PFSK-1 (cell line): Measurements from ENCODE around the gene SLC34A1.

ENCODE experiments used
- FOXP2 ChIP-seq: optimal IDR thresholded peaks from 2 replicates; pipeline ENCODE3; 2011; ENCODE audit warnings: borderline replicate concordance, control low read depth, inconsistent platforms; ENCODE audit not compliant: insufficient read depth; ENCODE audit errors: extremely low read length, extremely low read depth
- POLR2AphosphoS5 ChIP-seq: IDR thresholded peaks from 2 replicates; pipeline ENCODE4 v1.6.1; 2012; ENCODE audit warnings: low read depth, mild to moderate bottlenecking, control low read depth, low read length, moderate library complexity
- SIN3A ChIP-seq: IDR thresholded peaks from 2 replicates; pipeline ENCODE4 v1.6.1; 2012; ENCODE audit warnings: mild to moderate bottlenecking, low read length, moderate library complexity, borderline replicate concordance; ENCODE audit not compliant: insufficient read depth
- TAF1 ChIP-seq: IDR thresholded peaks from 2 replicates; pipeline ENCODE4 v1.6.1; 2012; ENCODE audit warnings: low read length, control low read depth, borderline replicate concordance; ENCODE audit not compliant: insufficient read depth
- TF ChIP-seq, protein P1 (sequence below), 2 experiments: IDR thresholded peaks; 2 replicates each; pipeline versions ENCODE4 v1.6.1 to v1.8.0; 2011 to 2012; ENCODE audit warnings: low read depth in 2 of 2, low read length in 2 of 2, control low read depth in 1 of 2, inconsistent platforms in 1 of 2, mild to moderate bottlenecking in 1 of 2, moderate library complexity in 1 of 2; ENCODE audit not compliant: insufficient read depth in 1 of 2

DNA sequence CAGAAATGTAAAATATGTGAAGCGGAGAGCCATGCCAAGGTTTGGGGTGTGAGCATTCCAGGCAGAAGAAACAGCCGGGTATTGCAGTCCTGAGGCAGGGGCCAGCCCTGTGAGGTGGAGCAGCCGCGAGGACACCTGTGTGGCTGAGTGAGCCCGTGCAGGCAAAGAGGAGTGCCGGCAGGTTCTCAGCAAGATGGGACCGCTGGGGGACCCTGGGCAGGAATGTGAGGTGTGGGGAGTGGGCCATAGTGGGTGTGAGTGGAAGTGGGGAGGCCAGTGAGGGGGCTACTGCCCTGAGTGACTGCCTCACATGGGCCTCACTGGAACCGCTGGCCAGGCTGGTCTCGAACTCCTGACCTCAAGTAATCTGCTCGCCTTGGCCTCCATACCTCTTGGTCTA lies 54.2 kb downstream of the SLC34A1 start:
- TF ChIP-seq TAF1: no peak
- TF ChIP-seq POLR2AphosphoS5: no peak
- TF ChIP-seq, protein P1, sequence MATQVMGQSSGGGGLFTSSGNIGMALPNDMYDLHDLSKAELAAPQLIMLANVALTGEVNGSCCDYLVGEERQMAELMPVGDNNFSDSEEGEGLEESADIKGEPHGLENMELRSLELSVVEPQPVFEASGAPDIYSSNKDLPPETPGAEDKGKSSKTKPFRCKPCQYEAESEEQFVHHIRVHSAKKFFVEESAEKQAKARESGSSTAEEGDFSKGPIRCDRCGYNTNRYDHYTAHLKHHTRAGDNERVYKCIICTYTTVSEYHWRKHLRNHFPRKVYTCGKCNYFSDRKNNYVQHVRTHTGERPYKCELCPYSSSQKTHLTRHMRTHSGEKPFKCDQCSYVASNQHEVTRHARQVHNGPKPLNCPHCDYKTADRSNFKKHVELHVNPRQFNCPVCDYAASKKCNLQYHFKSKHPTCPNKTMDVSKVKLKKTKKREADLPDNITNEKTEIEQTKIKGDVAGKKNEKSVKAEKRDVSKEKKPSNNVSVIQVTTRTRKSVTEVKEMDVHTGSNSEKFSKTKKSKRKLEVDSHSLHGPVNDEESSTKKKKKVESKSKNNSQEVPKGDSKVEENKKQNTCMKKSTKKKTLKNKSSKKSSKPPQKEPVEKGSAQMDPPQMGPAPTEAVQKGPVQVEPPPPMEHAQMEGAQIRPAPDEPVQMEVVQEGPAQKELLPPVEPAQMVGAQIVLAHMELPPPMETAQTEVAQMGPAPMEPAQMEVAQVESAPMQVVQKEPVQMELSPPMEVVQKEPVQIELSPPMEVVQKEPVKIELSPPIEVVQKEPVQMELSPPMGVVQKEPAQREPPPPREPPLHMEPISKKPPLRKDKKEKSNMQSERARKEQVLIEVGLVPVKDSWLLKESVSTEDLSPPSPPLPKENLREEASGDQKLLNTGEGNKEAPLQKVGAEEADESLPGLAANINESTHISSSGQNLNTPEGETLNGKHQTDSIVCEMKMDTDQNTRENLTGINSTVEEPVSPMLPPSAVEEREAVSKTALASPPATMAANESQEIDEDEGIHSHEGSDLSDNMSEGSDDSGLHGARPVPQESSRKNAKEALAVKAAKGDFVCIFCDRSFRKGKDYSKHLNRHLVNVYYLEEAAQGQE (IDR thresholded peaks at IDR 0.05; ENCODE audit: insufficient read depth in 1 of 2, low read depth in 2 of 2, low read length in 2 of 2): no peak
- no peak for TF ChIP-seq FOXP2
- TF ChIP-seq SIN3A: no peak
